Right lobe of liver (tissue), 4 donors: Measurements from ENCODE around the gene NFAT5.

Source experiments
- POLR2A ChIP-seq: fragments of 450-650 bp; IDR thresholded peaks from one replicate; pipeline ENCODE4 v1.6.1; 2017; ENCODE audit warnings: antibody characterized with exemption, mild to moderate bottlenecking
- TF ChIP-seq, protein P1 (sequence below), 4 donors: fragments of 200-600 bp in 3 of 4; fragments of 450-650 bp in 1 of 4; IDR thresholded peaks; one replicate each; pipeline versions ENCODE4 v1.5.1 to v1.8.0; 2016 to 2022; ENCODE audit warnings: antibody characterized with exemption in 4 of 4, mild to moderate bottlenecking in 2 of 4
- donor health status: DM: no; HTN: no; CAD: no.
- donor health status: DM: no; HTN: no; CAD: no.
- donor health status: DM: no; HTN: yes; CAD: no.

DNA sequence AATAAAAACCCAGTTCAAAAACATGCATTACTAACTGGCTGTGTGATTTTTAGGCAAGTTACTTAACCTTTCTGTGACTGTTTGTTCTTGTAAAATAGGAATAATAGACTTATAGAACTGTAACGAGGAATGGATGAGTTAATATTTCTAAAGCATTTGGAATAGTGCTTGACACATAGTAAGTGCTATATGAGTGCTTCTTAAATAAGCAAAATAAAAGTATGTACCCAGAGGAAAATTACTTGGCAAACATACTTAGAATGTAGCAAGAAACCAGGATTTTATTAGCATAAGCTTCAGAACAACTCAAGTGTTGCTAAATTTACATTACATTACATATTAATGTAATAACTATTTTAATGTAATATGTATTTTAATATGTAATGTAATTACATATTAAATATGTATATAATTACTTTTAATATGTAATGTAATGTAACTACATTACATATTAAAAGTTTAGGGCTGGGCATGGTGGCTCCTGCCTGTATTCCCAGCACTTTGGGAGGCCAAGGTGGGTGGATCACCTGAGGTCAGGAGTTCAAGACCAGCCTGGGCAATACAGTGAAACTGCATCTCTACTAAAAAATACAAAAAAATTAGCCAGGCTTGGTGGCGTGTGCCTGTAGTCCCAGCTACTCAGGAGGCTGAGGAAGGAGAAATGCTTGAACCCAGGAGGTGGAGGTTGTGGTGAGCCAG, 14.2 kb downstream of the NFAT5 start:
- TF ChIP-seq POLR2A, result no peak
- TF ChIP-seq, protein P1, sequence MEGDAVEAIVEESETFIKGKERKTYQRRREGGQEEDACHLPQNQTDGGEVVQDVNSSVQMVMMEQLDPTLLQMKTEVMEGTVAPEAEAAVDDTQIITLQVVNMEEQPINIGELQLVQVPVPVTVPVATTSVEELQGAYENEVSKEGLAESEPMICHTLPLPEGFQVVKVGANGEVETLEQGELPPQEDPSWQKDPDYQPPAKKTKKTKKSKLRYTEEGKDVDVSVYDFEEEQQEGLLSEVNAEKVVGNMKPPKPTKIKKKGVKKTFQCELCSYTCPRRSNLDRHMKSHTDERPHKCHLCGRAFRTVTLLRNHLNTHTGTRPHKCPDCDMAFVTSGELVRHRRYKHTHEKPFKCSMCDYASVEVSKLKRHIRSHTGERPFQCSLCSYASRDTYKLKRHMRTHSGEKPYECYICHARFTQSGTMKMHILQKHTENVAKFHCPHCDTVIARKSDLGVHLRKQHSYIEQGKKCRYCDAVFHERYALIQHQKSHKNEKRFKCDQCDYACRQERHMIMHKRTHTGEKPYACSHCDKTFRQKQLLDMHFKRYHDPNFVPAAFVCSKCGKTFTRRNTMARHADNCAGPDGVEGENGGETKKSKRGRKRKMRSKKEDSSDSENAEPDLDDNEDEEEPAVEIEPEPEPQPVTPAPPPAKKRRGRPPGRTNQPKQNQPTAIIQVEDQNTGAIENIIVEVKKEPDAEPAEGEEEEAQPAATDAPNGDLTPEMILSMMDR (IDR thresholded peaks at IDR 0.05), result no peak
